ENCODE data around the gene AVPI1.

The AVPI1 gene

GRCh38 chr10:97715259-97715874, 28.3 kb upstream of the AVPI1 start:
- DNase-seq: peak; percentile 40
- peak overlapping the region; percentile 11 for H3K18ac ChIP-seq (ENCODE audit: low read length)
- H3K56ac ChIP-seq (ENCODE audit: low read length): peak overlapping the region; percentile 100
- peaks cover 17% of the 10 kb centered on the region for H3K4me1 ChIP-seq (ENCODE audit: control insufficient read depth, low read depth, low read length)
- peak overlapping the region; percentile 98 for H3K4me2 ChIP-seq (ENCODE audit: low read length)
- H4K5ac ChIP-seq (ENCODE audit: low read length): no peak overlapping the region
- H3K4me3 ChIP-seq (ENCODE audit: low read length): peak overlapping the region; percentile 57
- peak overlapping the region; percentile 86 for H3K4ac ChIP-seq (ENCODE audit: low read depth, low read length)
- peak overlapping the region; percentile 56 for H3K27ac ChIP-seq (ENCODE audit: low read depth, low read length)
- H2AK5ac ChIP-seq (ENCODE audit: low read length): peak overlapping the region; percentile 74
- peaks cover 7% of the 10 kb centered on the region for H3K79me1 ChIP-seq (ENCODE audit: low read length)
- H3K23ac ChIP-seq (ENCODE audit: low read length): peak overlapping the region; percentile 98
- peak overlapping the region; percentile 99 for H3K9ac ChIP-seq (ENCODE audit: low read length)
- H4K8ac ChIP-seq (ENCODE audit: low read depth, low read length): no peak overlapping the region
- no peak overlapping the region for H2BK15ac ChIP-seq (replicated peaks; ENCODE audit: low read depth)
- no peaks in the 10 kb centered on the region for H3K36me3 ChIP-seq (ENCODE audit: control insufficient read depth, insufficient read depth, low read length)
- no peak overlapping the region for H2BK120ac ChIP-seq (ENCODE audit: low read depth, low read length)
- peaks cover 8% of the 10 kb centered on the region for H3K79me2 ChIP-seq (ENCODE audit: control insufficient read depth, insufficient read depth, low read length)
- WGBS (ENCODE audit: extremely low coverage, insufficient coverage, low lambda C conversion rate): no CpG with 5 or more reads among the region's 8 CpGs
- no peaks in the 10 kb centered on the region for H3K27me3 ChIP-seq (ENCODE audit: insufficient read depth, low read length, poor library complexity)
- H2BK5ac ChIP-seq (ENCODE audit: low read length): peak overlapping the region; percentile 76

- H3K79me1 ChIP-seq (ENCODE audit: low read length): peaks cover 7% of the 10 kb centered on the region
- no peak overlapping the region for H4K8ac ChIP-seq (ENCODE audit: low read depth, low read length)
- peak overlapping the region; percentile 91 for H3K4me3 ChIP-seq (ENCODE audit: low read length)
- peak overlapping the region; percentile 98 for H3K4me2 ChIP-seq (ENCODE audit: low read length)
- peaks cover 17% of the 10 kb centered on the region for H3K4me1 ChIP-seq (ENCODE audit: control insufficient read depth, low read depth, low read length)
- no CpG with 5 or more reads among the region's 74 CpGs for WGBS (ENCODE audit: extremely low coverage, insufficient coverage, low lambda C conversion rate)
- peak overlapping the region; percentile 87 for H3K27ac ChIP-seq (ENCODE audit: low read depth, low read length)
- H3K4ac ChIP-seq (ENCODE audit: low read depth, low read length): peak overlapping the region; percentile 86
- H2BK15ac ChIP-seq (replicated peaks; ENCODE audit: low read depth): no peak overlapping the region
- peak overlapping the region; percentile 99 for H3K9ac ChIP-seq (ENCODE audit: low read length)
- peak overlapping the region; percentile 98 for H3K23ac ChIP-seq (ENCODE audit: low read length)
- H2BK120ac ChIP-seq (ENCODE audit: low read depth, low read length): no peak overlapping the region
- H4K5ac ChIP-seq (ENCODE audit: low read length): no peak overlapping the region
- H3K18ac ChIP-seq (ENCODE audit: low read length): peak overlapping the region; percentile 72
- H2AK5ac ChIP-seq (ENCODE audit: low read length): peak overlapping the region; percentile 74
- H2BK5ac ChIP-seq (ENCODE audit: low read length): peak overlapping the region; percentile 95
- no peaks in the 10 kb centered on the region for H3K27me3 ChIP-seq (ENCODE audit: insufficient read depth, low read length, poor library complexity)
- peak overlapping the region; percentile 100 for H3K56ac ChIP-seq (ENCODE audit: low read length)
- DNase-seq: peak; percentile 92
- H3K79me2 ChIP-seq (ENCODE audit: control insufficient read depth, insufficient read depth, low read length): peaks cover 8% of the 10 kb centered on the region
- no peaks in the 10 kb centered on the region for H3K36me3 ChIP-seq (ENCODE audit: control insufficient read depth, insufficient read depth, low read length)
Observed at GRCh38 chr10:97714401-97715258, 27.6 kb upstream of the AVPI1 start.

- Histone ChIP-seq H3K27me3 (ENCODE audit: insufficient read depth, low read length, poor library complexity) (no peaks in the 10 kb centered on the region), H3K79me1 (ENCODE audit: low read length) (peaks cover 7% of the 10 kb centered on the region), H3K27ac (ENCODE audit: low read depth, low read length) (peak overlapping the region; percentile 87), H2AK5ac (ENCODE audit: low read length) (no peak overlapping the region), H3K4me2 (ENCODE audit: low read length) (peak overlapping the region; percentile 98), H3K4me1 (ENCODE audit: control insufficient read depth, low read depth, low read length) (peaks cover 14% of the 10 kb centered on the region), H3K23ac (ENCODE audit: low read length) (peak overlapping the region; percentile 100), H3K4ac (ENCODE audit: low read depth, low read length) (peak overlapping the region; percentile 82), H4K8ac (ENCODE audit: low read depth, low read length) (peak overlapping the region; percentile 67), H3K56ac (ENCODE audit: low read length) (peak overlapping the region; percentile 100), H3K36me3 (ENCODE audit: control insufficient read depth, insufficient read depth, low read length) (no peaks in the 10 kb centered on the region), H3K4me3 (ENCODE audit: low read length) (peak overlapping the region; percentile 91), H4K5ac (ENCODE audit: low read length) (no peak overlapping the region), H2BK120ac (ENCODE audit: low read depth, low read length) (no peak overlapping the region), H3K18ac (ENCODE audit: low read length) (peak overlapping the region; percentile 72), H3K79me2 (ENCODE audit: control insufficient read depth, insufficient read depth, low read length) (peaks cover 8% of the 10 kb centered on the region), H2BK5ac (ENCODE audit: low read length) (peak overlapping the region; percentile 95), H3K9ac (ENCODE audit: low read length) (peak overlapping the region; percentile 99), H2BK15ac (replicated peaks; ENCODE audit: low read depth) (no peak overlapping the region)
- WGBS (ENCODE audit: extremely low coverage, insufficient coverage, low lambda C conversion rate): no CpG with 5 or more reads among the region's 69 CpGs
- DNase-seq: peak; percentile 91
Observed at GRCh38 chr10:97713826-97714400, 26.9 kb upstream of the AVPI1 start.

GRCh38 chr10:97713339-97713825, 26.3 kb upstream of the AVPI1 start, which contains the start of gene MARVELD1:
MARVELD1 (plus strand) TSS chr10:97713730; CDS start chr10:97713877, 147 bp downstream.
- peak within 1 kb of the TSS; percentile 32 for H2AK5ac ChIP-seq (ENCODE audit: low read length)
- no CpG with 5 or more reads among the region's 37 CpGs for WGBS (ENCODE audit: extremely low coverage, insufficient coverage, low lambda C conversion rate)
- peak within 1 kb of the TSS; percentile 67 for H4K8ac ChIP-seq (ENCODE audit: low read depth, low read length)
- H3K27ac ChIP-seq (ENCODE audit: low read depth, low read length): peak within 1 kb of the TSS; percentile 87
- peaks cover 12% of the 10 kb centered on the region for H3K4me1 ChIP-seq (ENCODE audit: control insufficient read depth, low read depth, low read length)
- H3K56ac ChIP-seq (ENCODE audit: low read length): peak within 1 kb of the TSS; percentile 100
- no peak within 1 kb of the TSS for H2BK120ac ChIP-seq (ENCODE audit: low read depth, low read length)
- H3K4me2 ChIP-seq (ENCODE audit: low read length): peak within 1 kb of the TSS; percentile 98
- peak within 1 kb of the TSS; percentile 97 for H3K4ac ChIP-seq (ENCODE audit: low read depth, low read length)
- peak within 1 kb of the TSS; percentile 39 for H4K5ac ChIP-seq (ENCODE audit: low read length)
- no peak within 1 kb of the TSS for H2BK15ac ChIP-seq (replicated peaks; ENCODE audit: low read depth)
- peak; percentile 91 for DNase-seq
- H3K23ac ChIP-seq (ENCODE audit: low read length): peak within 1 kb of the TSS; percentile 100
- H3K4me3 ChIP-seq (ENCODE audit: low read length): peak within 1 kb of the TSS; percentile 91
- peak within 1 kb of the TSS; percentile 95 for H2BK5ac ChIP-seq (ENCODE audit: low read length)
- no peaks in the 10 kb centered on the region for H3K27me3 ChIP-seq (ENCODE audit: insufficient read depth, low read length, poor library complexity)
- peak within 1 kb of the TSS; percentile 99 for H3K9ac ChIP-seq (ENCODE audit: low read length)
- H3K79me2 ChIP-seq (ENCODE audit: control insufficient read depth, insufficient read depth, low read length): peaks cover 8% of the 10 kb centered on the region
- H3K18ac ChIP-seq (ENCODE audit: low read length): peak within 1 kb of the TSS; percentile 72
- peaks cover 7% of the 10 kb centered on the region for H3K79me1 ChIP-seq (ENCODE audit: low read length)
- H3K36me3 ChIP-seq (ENCODE audit: control insufficient read depth, insufficient read depth, low read length): no peaks in the 10 kb centered on the region

GRCh38 chr10:97711640-97712572, 24.9 kb upstream of the AVPI1 start:
- Histone ChIP-seq H4K8ac (ENCODE audit: low read depth, low read length) (no peak overlapping the region), H3K79me1 (ENCODE audit: low read length) (peaks cover 7% of the 10 kb centered on the region), H3K18ac (ENCODE audit: low read length) (no peak overlapping the region), H3K56ac (ENCODE audit: low read length) (no peak overlapping the region), H3K4me3 (ENCODE audit: low read length) (no peak overlapping the region), H2AK5ac (ENCODE audit: low read length) (no peak overlapping the region), H3K36me3 (ENCODE audit: control insufficient read depth, insufficient read depth, low read length) (no peaks in the 10 kb centered on the region), H3K4me1 (ENCODE audit: control insufficient read depth, low read depth, low read length) (peaks cover 12% of the 10 kb centered on the region), H3K27me3 (ENCODE audit: insufficient read depth, low read length, poor library complexity) (no peaks in the 10 kb centered on the region), H3K4me2 (ENCODE audit: low read length) (no peak overlapping the region), H3K79me2 (ENCODE audit: control insufficient read depth, insufficient read depth, low read length) (peaks cover 8% of the 10 kb centered on the region), H3K4ac (ENCODE audit: low read depth, low read length) (no peak overlapping the region), H3K27ac (ENCODE audit: low read depth, low read length) (no peak overlapping the region), H4K5ac (ENCODE audit: low read length) (no peak overlapping the region), H2BK120ac (ENCODE audit: low read depth, low read length) (no peak overlapping the region), H2BK5ac (ENCODE audit: low read length) (no peak overlapping the region), H2BK15ac (replicated peaks; ENCODE audit: low read depth) (no peak overlapping the region), H3K23ac (ENCODE audit: low read length) (peak overlapping the region; percentile 6), H3K9ac (ENCODE audit: low read length) (no peak overlapping the region)
- no peak for DNase-seq
- no CpG with 5 or more reads among the region's 9 CpGs for WGBS (ENCODE audit: extremely low coverage, insufficient coverage, low lambda C conversion rate)

Data from mesendoderm (in vitro differentiated cells).